Measurements from ENCODE around the gene USP15. TPM values are rescaled to one million over a fixed set of nuclear protein-coding genes. Genes with fewer than 3 reads are reported as not detected.

USP15 gene
- total RNA-seq, 4 donors from 2014 or later = 71.1 to 335 (median 97.0) TPM

GRCh38 chr12:62375603-62376002, 115.4 kb downstream of the USP15 start:
- intact Hi-C loops (cut with DNase I; ENCODE audit: low total_unique reads) = no loop called here
- Histone ChIP-seq H3K4me3 (no peak overlapping the region), H3K27me3 (no peaks in the 10 kb centered on the region), H3K4me1 (peaks cover 0 to 7% (median 2%) of the 10 kb centered on the region in 4 donors), H3K27ac (no peak overlapping the region), H3K36me3 (no peaks in the 10 kb centered on the region), H3K9me3 (no peaks in the 10 kb centered on the region)
- 84 to 93% methylated on average over 3 of the region's 3 CpGs for WGBS, 2 donors (ENCODE audit: low coverage in 1 of 2)
- in situ Hi-C loops (cut with MboI; ENCODE audit: low pct_ligation_motif_present in 1 of 4, low pct_unique_long_range_greater_than_20kb in 1 of 4, low sequenced_read_pairs in 3 of 4) = no loop called here
- DNase-seq = no peak
- TF ChIP-seq EP300 (IDR thresholded peaks at IDR 0.05; ENCODE audit: low read depth) (no peak), POLR2A (IDR thresholded peaks at IDR 0.05) (no peak), POLR2AphosphoS5 (IDR thresholded peaks at IDR 0.05) (no peak)

DNA sequence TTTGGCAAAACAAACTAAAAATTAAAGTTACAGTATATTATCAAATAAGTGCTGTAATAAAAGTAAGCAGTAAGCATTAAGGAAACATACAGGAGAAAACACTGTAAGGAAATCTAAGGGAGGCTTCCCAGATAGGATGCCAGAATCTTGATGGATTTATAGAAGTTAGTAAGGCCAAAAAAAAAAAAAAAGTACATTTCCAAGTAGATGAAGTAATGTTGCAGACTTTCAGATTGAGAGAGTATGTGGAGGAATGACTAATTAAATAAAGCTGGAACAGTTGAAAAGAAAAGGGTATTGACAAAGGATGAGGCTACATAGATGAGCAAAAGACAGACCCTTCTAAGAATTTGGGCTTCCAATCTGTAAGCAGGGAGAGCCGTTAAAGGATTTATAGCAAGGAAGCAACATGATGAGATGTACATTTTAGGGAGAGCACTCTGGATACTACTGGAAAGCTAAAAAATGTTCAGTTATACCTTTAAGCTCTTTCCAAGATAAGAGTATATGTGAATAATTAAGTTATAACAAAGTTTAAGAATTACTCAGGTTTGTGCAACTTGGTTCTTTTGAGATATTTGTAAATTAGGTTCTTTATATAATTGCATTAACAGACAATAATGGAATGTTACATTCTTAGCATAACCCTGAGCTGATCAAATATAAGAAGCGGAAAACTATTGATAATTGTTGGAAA, 119.0 kb downstream of the USP15 start:
- Histone ChIP-seq H3K4me1 (no peaks in the 10 kb centered on the region), H3K9me3 (no peaks in the 10 kb centered on the region), H3K36me3 (no peaks in the 10 kb centered on the region), H3K27ac (no peak overlapping the region), H3K4me3 (no peak overlapping the region), H3K27me3 (no peaks in the 10 kb centered on the region)
- WGBS, 2 donors (ENCODE audit: low coverage in 1 of 2) = 81 to 89% methylated on average over 2 of the region's 2 CpGs
- intact Hi-C loops (cut with DNase I; ENCODE audit: low total_unique reads) = no loop called here
- in situ Hi-C loops (cut with MboI; ENCODE audit: low pct_ligation_motif_present in 1 of 4, low pct_unique_long_range_greater_than_20kb in 1 of 4, low sequenced_read_pairs in 3 of 4) = no loop called here
- TF ChIP-seq EP300 (IDR thresholded peaks at IDR 0.05; ENCODE audit: low read depth) (no peak), POLR2AphosphoS5 (IDR thresholded peaks at IDR 0.05) (no peak), POLR2A (IDR thresholded peaks at IDR 0.05) (no peak)
- TF ChIP-seq, protein P1, sequence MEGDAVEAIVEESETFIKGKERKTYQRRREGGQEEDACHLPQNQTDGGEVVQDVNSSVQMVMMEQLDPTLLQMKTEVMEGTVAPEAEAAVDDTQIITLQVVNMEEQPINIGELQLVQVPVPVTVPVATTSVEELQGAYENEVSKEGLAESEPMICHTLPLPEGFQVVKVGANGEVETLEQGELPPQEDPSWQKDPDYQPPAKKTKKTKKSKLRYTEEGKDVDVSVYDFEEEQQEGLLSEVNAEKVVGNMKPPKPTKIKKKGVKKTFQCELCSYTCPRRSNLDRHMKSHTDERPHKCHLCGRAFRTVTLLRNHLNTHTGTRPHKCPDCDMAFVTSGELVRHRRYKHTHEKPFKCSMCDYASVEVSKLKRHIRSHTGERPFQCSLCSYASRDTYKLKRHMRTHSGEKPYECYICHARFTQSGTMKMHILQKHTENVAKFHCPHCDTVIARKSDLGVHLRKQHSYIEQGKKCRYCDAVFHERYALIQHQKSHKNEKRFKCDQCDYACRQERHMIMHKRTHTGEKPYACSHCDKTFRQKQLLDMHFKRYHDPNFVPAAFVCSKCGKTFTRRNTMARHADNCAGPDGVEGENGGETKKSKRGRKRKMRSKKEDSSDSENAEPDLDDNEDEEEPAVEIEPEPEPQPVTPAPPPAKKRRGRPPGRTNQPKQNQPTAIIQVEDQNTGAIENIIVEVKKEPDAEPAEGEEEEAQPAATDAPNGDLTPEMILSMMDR (IDR thresholded peaks at IDR 0.05) = no peak
- no peak for DNase-seq

DNA sequence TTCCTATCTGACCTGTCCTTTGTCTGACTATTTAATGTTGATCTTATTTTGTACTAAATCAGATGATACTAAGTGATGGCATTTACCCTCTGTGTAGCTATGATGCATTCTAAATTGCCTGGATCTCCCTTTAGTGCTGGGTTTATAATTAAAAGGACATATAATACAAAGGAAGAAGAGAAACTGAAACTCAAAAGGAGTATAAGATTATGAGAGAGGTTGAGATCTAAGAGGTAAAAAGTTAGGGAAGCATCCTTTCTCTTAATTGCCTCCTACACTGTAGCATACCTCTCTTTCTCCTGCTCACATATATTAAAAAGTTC, 119.5 kb downstream of the USP15 start:
- intact Hi-C loops (cut with DNase I; ENCODE audit: low total_unique reads) (no loop called here), in situ Hi-C loops (cut with MboI; ENCODE audit: low pct_ligation_motif_present in 1 of 4, low pct_unique_long_range_greater_than_20kb in 1 of 4, low sequenced_read_pairs in 3 of 4) (no loop called here)
- no peak overlapping the region for H3K27ac ChIP-seq

DNA sequence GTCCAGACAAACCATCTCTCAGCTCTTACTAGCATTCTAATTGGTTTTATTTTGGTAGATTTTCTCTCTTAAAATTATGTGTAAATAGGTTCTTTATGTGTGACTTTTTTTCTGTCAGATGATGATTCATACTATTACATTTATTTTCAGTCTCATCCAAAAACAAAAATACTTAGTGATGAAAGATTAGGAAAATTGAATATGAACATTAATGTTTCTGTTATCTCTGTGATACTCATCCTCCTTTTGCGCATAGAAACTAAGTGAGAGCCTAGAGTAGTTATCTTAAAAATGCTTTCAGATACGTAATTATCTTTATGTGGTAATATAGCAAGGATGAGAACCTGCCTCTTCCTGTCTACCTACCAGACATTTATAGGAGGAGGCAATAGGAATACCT, 122.3 kb downstream of the USP15 start:
- intact Hi-C loops (cut with DNase I; ENCODE audit: low total_unique reads) = no loop called here

More for the DNA sequence above, 119.5 kb downstream of the USP15 start:
- Histone ChIP-seq H3K9me3 (no peaks in the 10 kb centered on the region), H3K27me3 (no peaks in the 10 kb centered on the region), H3K4me1 (no peaks in the 10 kb centered on the region), H3K36me3 (peaks cover 0 to 2% (median 0%) of the 10 kb centered on the region in 4 donors), H3K4me3 (no peak overlapping the region)
- TF ChIP-seq POLR2AphosphoS5 (IDR thresholded peaks at IDR 0.05) (no peak), POLR2A (IDR thresholded peaks at IDR 0.05) (no peak)
- TF ChIP-seq, protein P1 (IDR thresholded peaks at IDR 0.05) = no peak
- no peak for DNase-seq

More for the DNA sequence above, 122.3 kb downstream of the USP15 start:
- no peaks in the 10 kb centered on the region for H3K4me1 ChIP-seq
- no peak overlapping the region for H3K27ac ChIP-seq
- no peaks in the 10 kb centered on the region for H3K27me3 ChIP-seq
- DNase-seq = no peak
- in situ Hi-C loops (cut with MboI; ENCODE audit: low pct_ligation_motif_present in 1 of 4, low pct_unique_long_range_greater_than_20kb in 1 of 4, low sequenced_read_pairs in 3 of 4) = no loop called here
- TF ChIP-seq POLR2AphosphoS5 (IDR thresholded peaks at IDR 0.05) (no peak), POLR2A (IDR thresholded peaks at IDR 0.05) (no peak), EP300 (IDR thresholded peaks at IDR 0.05; ENCODE audit: low read depth) (no peak)
- TF ChIP-seq, protein P1 (IDR thresholded peaks at IDR 0.05) = no peak
- H3K9me3 ChIP-seq = no peaks in the 10 kb centered on the region
- H3K4me3 ChIP-seq = no peak overlapping the region
- 99 to 100% methylated on average over 2 of the region's 2 CpGs for WGBS, 2 donors (ENCODE audit: low coverage in 1 of 2)
- H3K36me3 ChIP-seq = peaks cover 0 to 7% (median 0%) of the 10 kb centered on the region in 4 donors

Data from transverse colon (tissue), 4 donors.